DND-41 (cell line): ENCODE results near the gene TMPRSS9.

Experiments
- EZH2 ChIP-seq: IDR thresholded peaks from 3 replicates; pipeline ENCODE4 v1.6.1; 2012; ENCODE audit warnings: borderline replicate concordance, low read depth, mild to moderate bottlenecking, moderate library complexity, low read length, inconsistent platforms; ENCODE audit not compliant: severe bottlenecking
- TF ChIP-seq, protein P1 (sequence below): IDR thresholded peaks from 2 replicates; pipeline ENCODE4 v1.5.1; 2012; ENCODE audit warnings: borderline replicate concordance, low read length, moderate library complexity, mild to moderate bottlenecking; ENCODE audit not compliant: poor library complexity, severe bottlenecking; ENCODE audit errors: extremely low read depth

DNA sequence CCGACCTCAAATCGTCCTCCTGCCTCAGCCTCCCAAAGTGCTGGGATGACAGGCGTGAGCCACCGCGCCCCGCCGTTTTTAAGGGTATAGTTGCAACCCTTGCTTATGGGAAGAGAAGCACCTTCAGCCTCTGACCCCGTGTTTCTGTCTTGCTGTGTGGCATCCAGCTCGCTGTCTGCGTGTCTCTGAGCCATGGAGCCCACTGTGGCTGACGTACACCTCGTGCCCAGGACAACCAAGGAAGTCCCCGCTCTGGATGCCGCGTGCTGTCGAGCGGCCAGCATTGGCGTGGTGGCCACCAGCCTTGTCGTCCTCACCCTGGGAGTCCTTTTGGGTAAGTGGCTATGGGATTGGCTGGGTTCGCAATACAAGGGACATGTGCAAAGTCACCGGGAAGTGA, 29.5 kb downstream of the TMPRSS9 start:
- TF ChIP-seq, protein P1, sequence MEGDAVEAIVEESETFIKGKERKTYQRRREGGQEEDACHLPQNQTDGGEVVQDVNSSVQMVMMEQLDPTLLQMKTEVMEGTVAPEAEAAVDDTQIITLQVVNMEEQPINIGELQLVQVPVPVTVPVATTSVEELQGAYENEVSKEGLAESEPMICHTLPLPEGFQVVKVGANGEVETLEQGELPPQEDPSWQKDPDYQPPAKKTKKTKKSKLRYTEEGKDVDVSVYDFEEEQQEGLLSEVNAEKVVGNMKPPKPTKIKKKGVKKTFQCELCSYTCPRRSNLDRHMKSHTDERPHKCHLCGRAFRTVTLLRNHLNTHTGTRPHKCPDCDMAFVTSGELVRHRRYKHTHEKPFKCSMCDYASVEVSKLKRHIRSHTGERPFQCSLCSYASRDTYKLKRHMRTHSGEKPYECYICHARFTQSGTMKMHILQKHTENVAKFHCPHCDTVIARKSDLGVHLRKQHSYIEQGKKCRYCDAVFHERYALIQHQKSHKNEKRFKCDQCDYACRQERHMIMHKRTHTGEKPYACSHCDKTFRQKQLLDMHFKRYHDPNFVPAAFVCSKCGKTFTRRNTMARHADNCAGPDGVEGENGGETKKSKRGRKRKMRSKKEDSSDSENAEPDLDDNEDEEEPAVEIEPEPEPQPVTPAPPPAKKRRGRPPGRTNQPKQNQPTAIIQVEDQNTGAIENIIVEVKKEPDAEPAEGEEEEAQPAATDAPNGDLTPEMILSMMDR = no peak
- TF ChIP-seq EZH2 = no peak
